ENCODE measurements around the gene BNIP3. TPM values are rescaled to one million over a fixed set of nuclear protein-coding genes. Genes with fewer than 3 reads are reported as not detected.

BNIP3 gene
- total and polyA plus RNA-seq, 2 of the 8 experiments (the other 6 are each of a cell fraction or from before 2014, with no cell fraction given) = 25.8 to 58.9 TPM

DNA sequence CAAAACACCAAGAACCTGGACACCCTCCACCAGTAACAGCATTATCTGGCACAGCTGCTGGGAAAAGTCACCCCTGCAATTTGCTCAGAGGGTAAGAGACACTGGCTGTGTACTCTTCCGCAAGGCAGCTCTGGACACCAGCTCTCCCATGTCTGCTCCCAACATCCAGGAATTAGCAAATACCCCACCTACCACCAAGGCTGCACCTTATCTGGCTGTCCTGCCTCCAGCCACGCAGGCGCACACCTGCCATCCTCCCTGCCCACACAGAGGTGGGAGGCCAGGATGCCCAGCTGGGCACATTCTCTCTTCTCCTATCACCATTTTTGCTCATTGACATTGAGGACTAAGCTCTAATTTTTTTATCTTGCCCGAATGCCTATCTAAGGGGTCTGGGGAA, 20.3 kb upstream of the BNIP3 start:
- H3K36me3 ChIP-seq (ENCODE audit: control insufficient read depth in 2 of 4, insufficient read depth in 4 of 4, low read length in 3 of 4) = no peaks in the 10 kb centered on the region
- peak overlapping the region; percentile 94; the same call in 1 of the 2 replicates for H2BK12ac ChIP-seq (ENCODE audit: low read depth, low read length)
- H2BK120ac ChIP-seq (replicated peaks; ENCODE audit: low read depth, low read length) = peak overlapping the region; percentile 47
- H4K91ac ChIP-seq (replicated peaks; ENCODE audit: insufficient read length, low read length) = peak overlapping the region; percentile 94
- no peaks in the 10 kb centered on the region for H3K27me3 ChIP-seq (replicated peaks in 1 of 4; ENCODE audit: control insufficient read depth in 3 of 4, extremely low read depth in 1 of 4, insufficient read depth in 3 of 4, low read length in 3 of 4)
- no peak overlapping the region for H3K18ac ChIP-seq (ENCODE audit: extremely low read depth, low read length)
- H3K79me2 ChIP-seq (ENCODE audit: control insufficient read depth in 1 of 2, insufficient read depth in 2 of 2, low read length in 2 of 2) = no peaks in the 10 kb centered on the region
- H3K4ac ChIP-seq (replicated peaks; ENCODE audit: insufficient read length, low read depth, low read length) = no peak overlapping the region
- peaks cover 3 to 18% (median 13%) of the 10 kb centered on the region in 4 experiments; a peak in 5 of 7 replicates for H3K4me1 ChIP-seq (replicated peaks in 1 of 4; ENCODE audit: control insufficient read depth in 3 of 4, insufficient read depth in 4 of 4, low read length in 3 of 4)
- ChIA-PET CTCF (ENCODE audit: partially characterized antibody) (interaction anchor here (0.7 to 7.7 kb wide), 6 partner anchors 9 to 526 kb away, joined by 3 to 86 read pairs (median 4); no protein-coding TSS in a partner anchor), POLR2A (ENCODE audit: partially characterized antibody) (interaction anchor here (1.2 to 1.9 kb wide), 3 partner anchors 12 to 43 kb away, joined by 3 to 5 read pairs (median 4); no protein-coding TSS in a partner anchor)
- peak overlapping the region; percentile 30; the same call in 1 of the 2 replicates for H2BK5ac ChIP-seq (ENCODE audit: low read depth, low read length)
- no peak overlapping the region; the same call in 1 of the 2 replicates for H2AK5ac ChIP-seq (ENCODE audit: low read depth, low read length)
- peak overlapping the region; percentile 60 for H4K5ac ChIP-seq (ENCODE audit: insufficient read length, low read depth, low read length)
- no peak overlapping the region for H3K56ac ChIP-seq (replicated peaks; ENCODE audit: insufficient read length, low read depth, low read length)
- no peak overlapping the region for H3K27ac ChIP-seq (ENCODE audit: low read depth, low read length)
- no peaks in the 10 kb centered on the region for H3K79me1 ChIP-seq (ENCODE audit: low read depth, low read length)
- no peak overlapping the region for H3K4me3 ChIP-seq (ENCODE audit: extremely low read depth in 1 of 4, insufficient read depth in 2 of 4, low read depth in 3 of 4, low read length in 4 of 4)
- no peak overlapping the region for H2AFZ ChIP-seq (ENCODE audit: low read length)
- H3K9me3 ChIP-seq (ENCODE audit: insufficient read depth in 2 of 2, low read depth in 1 of 2, low read length in 1 of 2) = peaks cover 5 to 8% of the 10 kb centered on the region in 2 experiments; a peak in 3 of 4 replicates
- TF ChIP-seq SP1 (IDR thresholded peaks at IDR 0.05; ENCODE audit: low read depth, low read length) (no peak), HDAC6 (IDR thresholded peaks at IDR 0.05; ENCODE audit: low read depth, low read length) (no peak), SP4 (IDR thresholded peaks at IDR 0.05; ENCODE audit: low read length) (no peak), MAX (IDR thresholded peaks at IDR 0.05) (no peak), SUZ12 (IDR thresholded peaks at IDR 0.05; ENCODE audit: low read length) (no peak)
- H3K9ac ChIP-seq (replicated peaks in 1 of 4; ENCODE audit: extremely low read depth in 1 of 4, low read depth in 3 of 4, low read length in 3 of 4) = no peak overlapping the region
- no peak overlapping the region for H3K4me2 ChIP-seq (ENCODE audit: insufficient read depth in 1 of 2, low read depth in 2 of 2, low read length in 2 of 2)
- FAIRE-seq (no peak), DNase-seq (ENCODE audit: low read depth in 1 of 2, low spot score in 2 of 2) (no peak)
- no peaks in the 10 kb centered on the region for H4K20me1 ChIP-seq (replicated peaks in 1 of 2; ENCODE audit: control insufficient read depth in 1 of 2, insufficient read depth in 2 of 2, low read length in 2 of 2)
- H2BK15ac ChIP-seq (ENCODE audit: low read length) = peak overlapping the region; percentile 95; the same call in 1 of the 2 replicates
- no peak overlapping the region for H3K14ac ChIP-seq (ENCODE audit: insufficient read length)
- peak overlapping the region; percentile 75 for H4K8ac ChIP-seq (ENCODE audit: extremely low read depth, insufficient read depth, low read length)
- H3K23me2 ChIP-seq (ENCODE audit: low read depth, low read length) = no peaks in the 10 kb centered on the region
- peak overlapping the region; percentile 55; the same call in 1 of the 2 replicates for H2BK20ac ChIP-seq (ENCODE audit: low read length)
- WGBS, 2 experiments (ENCODE audit: extremely low coverage in 1 of 2, insufficient coverage in 1 of 2, insufficient read length in 1 of 2, insufficient replicate concordance in 2 of 2, low coverage in 1 of 2, low lambda C conversion rate in 2 of 2, missing lambda C conversion rate in 1 of 2) = 99% methylated on average over 4 of the region's 4 CpGs; no CpG with 5 or more reads in 1 of the 2 experiments
- H3K23ac ChIP-seq (ENCODE audit: insufficient read length) = no peak overlapping the region
